SK-N-SH (cell line): Measurements from ENCODE around the gene HSPA12A. TPM values are rescaled to one million over a fixed set of nuclear protein-coding genes. Genes with fewer than 3 reads are reported as not detected.

ENCODE experiments used
- CTCF ChIA-PET: fragments of 300-600, 350-600 bp; formaldehyde crosslinking; extraction: SDS; loops from one replicate; lab custom pipeline; 2021; lab: Yijun Ruan, JAX
- POLR2A ChIA-PET: fragments of 350-600 bp; sonication (Branson Sonifier 250); formaldehyde crosslinking; extraction: SDS; loops from one replicate; lab custom pipeline; 2020; ENCODE audit warnings: antibody characterized with exemption, inconsistent platforms; lab: Yijun Ruan, JAX
- DNase-seq: peaks from one replicate; pipeline ENCODE4 v3.0.0; 2012
- H2AFZ ChIP-seq: fragments of 200-600 bp; sonication (generic); 2 replicates; pipeline ENCODE4 v1.8.1; 2016; ENCODE audit warnings: antibody characterized with exemption, mild to moderate bottlenecking, low read depth
- H3F3A ChIP-seq: fragments of 200-600 bp; sonication (generic); replicated peaks from 2 replicates; pipeline ENCODE3; 2016; ENCODE audit warnings: antibody characterized with exemption, mild to moderate bottlenecking; ENCODE audit not compliant: insufficient read depth
- H3K27ac ChIP-seq, 2 experiments: fragments of 200-500 bp in 1 of 2; fragments of 200-600 bp in 1 of 2; sonication (Bioruptor generic) in 1 of 2; sonication (generic), shearing (Covaris generic) in 1 of 2; 2 replicates each; pipeline versions ENCODE4 v1.5.1 to v1.6.1; 2014 to 2016; ENCODE audit warnings: low read depth in 2 of 2, inconsistent platforms in 1 of 2, low read length in 1 of 2, mild to moderate bottlenecking in 1 of 2, mixed read lengths in 1 of 2
- H3K27me3 ChIP-seq: fragments of 200-600 bp; sonication (generic), shearing (Covaris generic); 2 replicates; pipeline ENCODE4 v1.6.1; 2016; ENCODE audit warnings: mixed run types; ENCODE audit not compliant: insufficient read depth
- H3K36me3 ChIP-seq, 2 experiments: fragments of 200-500 bp in 1 of 2; fragments of 200-600 bp in 1 of 2; sonication (Bioruptor generic) in 1 of 2; sonication (generic) in 1 of 2; replicated peaks in 1 of 2; 2 replicates each; pipeline versions ENCODE3 to v1.5.1; 2014 to 2016; ENCODE audit warnings: low read length in 1 of 2, mild to moderate bottlenecking in 1 of 2; ENCODE audit not compliant: insufficient read depth in 2 of 2, control insufficient read depth in 1 of 2
- H3K4me1 ChIP-seq, 2 experiments: fragments of 200-500 bp in 1 of 2; fragments of 200-600 bp in 1 of 2; sonication (Bioruptor generic) in 1 of 2; sonication (generic), shearing (Covaris generic) in 1 of 2; 2 replicates each; pipeline versions ENCODE4 v1.5.1 to v1.6.1; 2014 to 2016; ENCODE audit warnings: low read depth in 1 of 2, low read length in 1 of 2, mixed run types in 1 of 2; ENCODE audit not compliant: insufficient read depth in 2 of 2, control insufficient read depth in 1 of 2
- H3K4me2 ChIP-seq: fragments of 200-600 bp; sonication (generic), shearing (Covaris generic); 2 replicates; pipeline ENCODE4 v1.6.1; 2017; ENCODE audit warnings: mixed run types
- H3K4me3 ChIP-seq, 2 experiments: fragments of 200-500 bp in 1 of 2; fragments of 200-600 bp in 1 of 2; sonication (Bioruptor generic) in 1 of 2; sonication (generic), shearing (Covaris generic) in 1 of 2; 2 replicates each; pipeline versions ENCODE4 v1.5.1 to v1.8.1; 2014 to 2016; ENCODE audit warnings: low read depth in 2 of 2, inconsistent platforms in 1 of 2, low read length in 1 of 2, mild to moderate bottlenecking in 1 of 2, mixed read lengths in 1 of 2, moderate library complexity in 1 of 2
- H3K79me2 ChIP-seq: fragments of 200-600 bp; sonication (generic); 2 replicates; pipeline ENCODE4 v1.8.1; 2017; ENCODE audit warnings: mild to moderate bottlenecking; ENCODE audit not compliant: insufficient read depth
- H3K9ac ChIP-seq: fragments of 200-600 bp; sonication (generic); 2 replicates; pipeline ENCODE4 v1.6.1; 2017; ENCODE audit warnings: mixed run types
- H3K9me2 ChIP-seq: fragments of 200-600 bp; sonication (generic); 2 replicates; pipeline ENCODE4 v1.6.1; 2017; ENCODE audit warnings: mixed run types
- H3K9me3 ChIP-seq: fragments of 200-600 bp; sonication (generic); 2 replicates; pipeline ENCODE4 v1.6.1; 2017; ENCODE audit warnings: mixed run types, mild to moderate bottlenecking, moderate library complexity
- H4K20me1 ChIP-seq: fragments of 200-600 bp; sonication (generic); 2 replicates; pipeline ENCODE4 v1.6.1; 2017; ENCODE audit warnings: mild to moderate bottlenecking, mixed run types; ENCODE audit not compliant: insufficient read depth
- CHD2 ChIP-seq: fragments of 150-350 bp; IDR thresholded peaks from 2 replicates; pipeline ENCODE4 v1.6.1; 2018; ENCODE audit warnings: low read length; ENCODE audit not compliant: partially characterized antibody
- ELF1 ChIP-seq: IDR thresholded peaks from 2 replicates; pipeline ENCODE4 v1.4.0; 2012
- FOSL2 ChIP-seq: IDR thresholded peaks from 2 replicates; pipeline ENCODE4 v1.4.0; 2012; ENCODE audit warnings: low read depth, mild to moderate bottlenecking, moderate library complexity, borderline replicate concordance
- FOXJ3 ChIP-seq: sonication (generic); formaldehyde crosslinking; IDR thresholded peaks from 2 replicates; pipeline ENCODE4 v1.5.1; 2020; ENCODE audit warnings: mild to moderate bottlenecking, missing genetic modification reagents
- GABPA ChIP-seq: IDR thresholded peaks from 2 replicates; pipeline ENCODE4 v1.4.0; 2012; ENCODE audit warnings: low read depth, mild to moderate bottlenecking
- GATA2 ChIP-seq: sonication (generic); formaldehyde crosslinking; IDR thresholded peaks from 2 replicates; pipeline ENCODE4 v1.5.0; 2020; ENCODE audit warnings: mild to moderate bottlenecking, missing genetic modification reagents
- JUND ChIP-seq: IDR thresholded peaks from 2 replicates; pipeline ENCODE4 v1.4.0; 2012
- MAX ChIP-seq: IDR thresholded peaks from 2 replicates; pipeline ENCODE4 v1.4.0; 2012; ENCODE audit warnings: low read depth
- MEF2A ChIP-seq: IDR thresholded peaks from 2 replicates; pipeline ENCODE4 v1.4.0; 2012; ENCODE audit warnings: low read depth, borderline replicate concordance
- MXI1 ChIP-seq: IDR thresholded peaks from 2 replicates; pipeline ENCODE4 v1.6.1; 2012; ENCODE audit warnings: mild to moderate bottlenecking, low read depth, low read length, improper control_type of control experiment
- NFIC ChIP-seq: IDR thresholded peaks from 2 replicates; pipeline ENCODE4 v1.4.0; 2012; ENCODE audit warnings: borderline replicate concordance
- POLR2AphosphoS5 ChIP-seq: IDR thresholded peaks from 2 replicates; pipeline ENCODE4 v1.6.1; 2012; ENCODE audit warnings: low read depth, low read length
- REST ChIP-seq: IDR thresholded peaks from 2 replicates; pipeline ENCODE4 v1.6.1; 2012; ENCODE audit warnings: mild to moderate bottlenecking, low read depth, low read length, moderate library complexity
- SMC3 ChIP-seq: IDR thresholded peaks from 2 replicates; pipeline ENCODE4 v1.6.1; 2012; ENCODE audit warnings: low read depth, low read length, improper control_type of control experiment
- TAF1 ChIP-seq: IDR thresholded peaks from 2 replicates; pipeline ENCODE4 v1.6.1; 2012; ENCODE audit warnings: low read depth, mild to moderate bottlenecking, low read length, moderate library complexity, borderline replicate concordance
- USF2 ChIP-seq: fragments of 150-350 bp; IDR thresholded peaks from 2 replicates; pipeline ENCODE4 v1.6.1; 2017; ENCODE audit warnings: antibody characterized with exemption, low read length, low read depth, borderline replicate concordance
- ZBTB33 ChIP-seq: IDR thresholded peaks from 2 replicates; pipeline ENCODE4 v1.4.0; 2012; ENCODE audit warnings: low read depth, borderline replicate concordance
- WGBS: methylation state at CpG from one replicate; pipeline ENCODE4 v1.1.6; 2017; ENCODE audit warnings: low lambda C conversion rate; 5-methylcytosine and 5-hydroxymethylcytosine counted together
- polyA plus RNA-seq, 3 experiments: library from polyadenylated mRNA; depleted of rRNA; stranded (reverse); fragments of >200 nt; gene quantifications; 2 replicates each; pipeline ENCODE4 v1.2.3, GENCODE V29; 2012

The HSPA12A gene
- polyA plus RNA-seq, 1 of the 3 experiments (the other 2 are of a cell fraction), result 2.9 TPM

GRCh38 chr10:116683166-116683565, 59.2 kb downstream of the HSPA12A start (continued):
- no peak for TF ChIP-seq REST
- TF ChIP-seq CHD2, result no peak
- no peak for TF ChIP-seq MAX

GRCh38 chr10:116679351-116679750, 63.0 kb downstream of the HSPA12A start:
- H3K36me3 ChIP-seq, result no peaks in the 10 kb centered on the region
- no peaks in the 10 kb centered on the region for H3K9me3 ChIP-seq
- H3F3A ChIP-seq, result no peaks in the 10 kb centered on the region
- WGBS, result 92% methylated on average over 14 of the region's 15 CpGs
- H3K4me1 ChIP-seq, result no peaks in the 10 kb centered on the region; a peak in 1 of 4 replicates
- H3K27me3 ChIP-seq, result no peaks in the 10 kb centered on the region
- H3K4me3 ChIP-seq, result no peak overlapping the region
- H3K4me2 ChIP-seq, result no peak overlapping the region
- H2AFZ ChIP-seq, result no peak overlapping the region
- no peaks in the 10 kb centered on the region for H3K9me2 ChIP-seq
- POLR2A ChIA-PET, result no interaction called here
- CTCF ChIA-PET, result interaction anchor here (0.7 to 6.3 kb wide), 3 partner anchors 41 to 118 kb away, joined by 3 to 46 read pairs (median 4); no protein-coding TSS in a partner anchor
- no peaks in the 10 kb centered on the region for H4K20me1 ChIP-seq
- TF ChIP-seq GABPA (no peak), NFIC (no peak), GATA2 (no peak), POLR2AphosphoS5 (no peak), USF2 (no peak), SMC3 (no peak), FOSL2 (no peak), TAF1 (no peak), ZBTB33 (no peak), FOXJ3 (CRISPR knock-in tag) (no peak), MXI1 (no peak), MEF2A (no peak), JUND (no peak), ELF1 (no peak)
- no peak overlapping the region; a peak in 1 of 4 replicates for H3K27ac ChIP-seq
- DNase-seq, result no peak
- H3K9ac ChIP-seq, result no peak overlapping the region
- no peaks in the 10 kb centered on the region for H3K79me2 ChIP-seq
